Prostate gland (tissue), 2 donors: ENCODE measurements around the gene CKB. TPM values are rescaled to one million over a fixed set of nuclear protein-coding genes. Genes with fewer than 3 reads are reported as not detected.

ENCODE experiments used
- DNase-seq: peaks from one replicate; pipeline ENCODE4 v3.0.0-alpha.2; 2019; ENCODE audit warnings: low spot score
- H3K27ac ChIP-seq, 2 donors: fragments of 200-600 bp; sonication (generic); 2 replicates each; pipeline ENCODE4 v1.5.1; 2017 to 2019
- H3K27me3 ChIP-seq: fragments of 200-600 bp; sonication (generic); replicated peaks from 2 replicates; pipeline ENCODE4 v1.5.1; 2019; ENCODE audit not compliant: insufficient read depth
- H3K36me3 ChIP-seq, 2 donors: fragments of 200-600 bp; sonication (generic); 1 replicate in 1 of 2; 2 replicates in 1 of 2; pipeline versions ENCODE4 v1.5.1 to v1.8.1; 2017 to 2019
- H3K4me1 ChIP-seq: fragments of 200-600 bp; sonication (generic); replicated peaks from 2 replicates; pipeline ENCODE4 v1.5.1; 2019
- H3K4me3 ChIP-seq, 2 donors: fragments of 200-600 bp; sonication (generic); 2 replicates each; pipeline ENCODE4 v1.5.1; 2017 to 2019
- H3K9me3 ChIP-seq: fragments of 200-600 bp; sonication (generic); 2 replicates; pipeline ENCODE4 v1.5.1; 2017
- POLR2A ChIP-seq: fragments of 450-650 bp; IDR thresholded peaks from one replicate; pipeline ENCODE4 v1.6.1; 2016; ENCODE audit warnings: antibody characterized with exemption, mild to moderate bottlenecking
- POLR2AphosphoS5 ChIP-seq: sonication (generic); formaldehyde crosslinking; IDR thresholded peaks from one replicate; pipeline ENCODE4 v1.6.1; 2017; ENCODE audit warnings: antibody characterized with exemption
- WGBS: methylation state at CpG from one replicate; pipeline ENCODE4 v1.1.5; 2018; 5-methylcytosine and 5-hydroxymethylcytosine counted together
- intact Hi-C: fragments of 100-400 bp; cut with DNase I; formaldehyde crosslinking; loops from one replicate; pipeline ENCODE4 v1.14.2; 2022
- total RNA-seq, 2 donors: library from RNA; depleted of rRNA; stranded (reverse); fragments of >200 nt; gene quantifications; one replicate each; pipeline ENCODE4 v1.1.0, GENCODE V29; 2016
- TF ChIP-seq, protein P1 (sequence below), 4 experiments: fragments of 200-600 bp in 2 of 4; fragments of 450-650 bp in 2 of 4; sonication (generic) in 2 of 4; IDR thresholded peaks; 1 replicate in 3 of 4; 2 replicates in 1 of 4; pipeline ENCODE4 v1.5.1; 2016 to 2019; ENCODE audit warnings: antibody characterized with exemption in 4 of 4, mild to moderate bottlenecking in 2 of 4, moderate library complexity in 2 of 4

Gene CKB
- total RNA-seq, 2 donors from 2014 or later: 1,199 to 1,838 TPM

DNA sequence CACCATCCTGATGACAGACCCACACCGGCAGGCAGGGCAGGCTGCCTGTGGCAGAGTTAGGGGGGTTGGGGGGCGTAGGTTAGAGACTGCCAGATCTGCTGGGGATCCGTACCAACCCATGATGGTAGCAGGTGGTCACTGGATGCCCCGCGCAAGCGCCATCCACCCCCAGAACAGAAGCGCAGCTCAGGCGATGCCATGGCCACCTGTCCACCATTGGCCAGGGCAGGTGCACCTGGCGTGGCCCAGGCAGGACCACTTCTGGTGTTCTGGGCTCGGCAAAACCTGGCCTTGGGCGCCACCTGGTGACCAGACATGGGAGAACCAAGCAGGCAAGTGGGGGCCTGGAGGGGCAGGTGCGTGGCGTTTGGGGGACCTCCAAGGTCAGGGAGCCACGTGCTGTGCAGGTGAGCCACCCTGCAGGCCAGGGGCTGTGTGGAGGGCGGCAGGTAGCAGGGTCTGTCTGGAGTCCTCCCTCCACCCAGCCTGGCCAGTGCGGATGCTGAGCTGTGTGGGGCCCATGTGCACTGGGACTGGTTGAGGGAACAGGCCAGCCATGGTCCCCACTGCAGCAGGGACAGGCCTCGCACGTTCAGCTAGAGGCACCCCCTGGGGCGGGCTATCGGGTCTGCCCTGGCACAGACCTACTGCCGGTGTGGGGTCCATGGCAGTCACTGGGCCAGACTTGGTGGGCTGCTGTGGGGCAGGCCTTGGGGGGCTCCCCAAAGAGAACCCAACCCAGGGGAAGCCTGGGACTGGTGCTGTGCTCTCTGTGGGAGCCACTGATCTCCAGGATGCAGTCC is 24.2 kb upstream of the CKB start:
- no peaks in the 10 kb centered on the region for H3K36me3 ChIP-seq
- peak; percentile 55 for DNase-seq
- intact Hi-C loops: loop anchor here (1.0 kb wide), 1 partner anchor 29 kb away; no protein-coding TSS in a partner anchor
- no peak overlapping the region for H3K4me3 ChIP-seq
- peak; percentile 34 for TF ChIP-seq POLR2AphosphoS5
- TF ChIP-seq POLR2A: no peak
- TF ChIP-seq, protein P1, sequence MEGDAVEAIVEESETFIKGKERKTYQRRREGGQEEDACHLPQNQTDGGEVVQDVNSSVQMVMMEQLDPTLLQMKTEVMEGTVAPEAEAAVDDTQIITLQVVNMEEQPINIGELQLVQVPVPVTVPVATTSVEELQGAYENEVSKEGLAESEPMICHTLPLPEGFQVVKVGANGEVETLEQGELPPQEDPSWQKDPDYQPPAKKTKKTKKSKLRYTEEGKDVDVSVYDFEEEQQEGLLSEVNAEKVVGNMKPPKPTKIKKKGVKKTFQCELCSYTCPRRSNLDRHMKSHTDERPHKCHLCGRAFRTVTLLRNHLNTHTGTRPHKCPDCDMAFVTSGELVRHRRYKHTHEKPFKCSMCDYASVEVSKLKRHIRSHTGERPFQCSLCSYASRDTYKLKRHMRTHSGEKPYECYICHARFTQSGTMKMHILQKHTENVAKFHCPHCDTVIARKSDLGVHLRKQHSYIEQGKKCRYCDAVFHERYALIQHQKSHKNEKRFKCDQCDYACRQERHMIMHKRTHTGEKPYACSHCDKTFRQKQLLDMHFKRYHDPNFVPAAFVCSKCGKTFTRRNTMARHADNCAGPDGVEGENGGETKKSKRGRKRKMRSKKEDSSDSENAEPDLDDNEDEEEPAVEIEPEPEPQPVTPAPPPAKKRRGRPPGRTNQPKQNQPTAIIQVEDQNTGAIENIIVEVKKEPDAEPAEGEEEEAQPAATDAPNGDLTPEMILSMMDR (IDR thresholded peaks at IDR 0.05): peak; percentile 89 to 96 (median 92)
- WGBS: 16% methylated on average over 16 of the region's 21 CpGs
- H3K27ac ChIP-seq: no peak overlapping the region
- no peaks in the 10 kb centered on the region for H3K27me3 ChIP-seq
- no peaks in the 10 kb centered on the region for H3K9me3 ChIP-seq
- peaks cover 22% of the 10 kb centered on the region for H3K4me1 ChIP-seq

DNA sequence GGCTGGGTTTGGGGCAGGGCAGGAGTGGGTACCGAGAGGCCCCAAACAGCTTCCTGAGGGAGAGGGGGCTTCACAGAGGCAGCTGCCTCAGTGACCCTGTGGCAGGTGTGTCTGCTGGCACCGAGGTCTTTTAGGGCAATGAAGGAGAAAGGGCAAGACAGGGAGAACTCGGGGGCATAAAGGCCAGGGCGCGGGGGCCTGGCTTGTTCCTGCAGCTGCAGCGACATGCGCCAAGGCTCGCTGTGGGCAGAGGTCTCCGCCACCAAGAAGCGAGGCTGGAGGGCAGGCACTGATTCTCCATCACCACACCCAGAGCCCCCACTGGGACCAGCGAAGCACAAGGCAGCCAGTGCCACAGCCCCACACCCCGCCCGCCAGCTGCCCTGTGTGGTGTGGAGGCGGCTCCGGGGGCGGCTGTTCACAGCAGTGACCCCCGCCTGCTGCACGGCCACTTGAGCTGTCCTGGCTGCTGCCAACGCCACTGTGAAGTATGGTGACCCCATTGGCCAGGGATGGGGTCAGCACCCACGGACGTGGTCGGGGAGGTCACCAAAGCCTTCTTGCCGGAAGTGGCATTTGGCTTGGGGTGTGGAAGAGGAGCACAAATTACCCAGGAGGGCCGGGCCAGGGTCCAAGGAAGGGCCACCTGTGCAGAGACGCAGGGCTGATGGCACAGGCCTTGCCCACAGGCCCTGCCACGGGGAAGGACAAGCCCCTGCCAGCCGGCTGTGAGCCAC is 23.5 kb upstream of the CKB start:
- DNase-seq: no peak
- Histone ChIP-seq H3K36me3 (no peaks in the 10 kb centered on the region), H3K4me1 (peaks cover 25% of the 10 kb centered on the region), H3K27me3 (no peaks in the 10 kb centered on the region), H3K27ac (no peak overlapping the region), H3K4me3 (no peak overlapping the region), H3K9me3 (no peaks in the 10 kb centered on the region)
- no peak for TF ChIP-seq POLR2A
- TF ChIP-seq, protein P1 (IDR thresholded peaks at IDR 0.05): no peak
- no peak for TF ChIP-seq POLR2AphosphoS5
- WGBS: 78% methylated on average over 26 of the region's 27 CpGs
- intact Hi-C loops: no loop called here

DNA sequence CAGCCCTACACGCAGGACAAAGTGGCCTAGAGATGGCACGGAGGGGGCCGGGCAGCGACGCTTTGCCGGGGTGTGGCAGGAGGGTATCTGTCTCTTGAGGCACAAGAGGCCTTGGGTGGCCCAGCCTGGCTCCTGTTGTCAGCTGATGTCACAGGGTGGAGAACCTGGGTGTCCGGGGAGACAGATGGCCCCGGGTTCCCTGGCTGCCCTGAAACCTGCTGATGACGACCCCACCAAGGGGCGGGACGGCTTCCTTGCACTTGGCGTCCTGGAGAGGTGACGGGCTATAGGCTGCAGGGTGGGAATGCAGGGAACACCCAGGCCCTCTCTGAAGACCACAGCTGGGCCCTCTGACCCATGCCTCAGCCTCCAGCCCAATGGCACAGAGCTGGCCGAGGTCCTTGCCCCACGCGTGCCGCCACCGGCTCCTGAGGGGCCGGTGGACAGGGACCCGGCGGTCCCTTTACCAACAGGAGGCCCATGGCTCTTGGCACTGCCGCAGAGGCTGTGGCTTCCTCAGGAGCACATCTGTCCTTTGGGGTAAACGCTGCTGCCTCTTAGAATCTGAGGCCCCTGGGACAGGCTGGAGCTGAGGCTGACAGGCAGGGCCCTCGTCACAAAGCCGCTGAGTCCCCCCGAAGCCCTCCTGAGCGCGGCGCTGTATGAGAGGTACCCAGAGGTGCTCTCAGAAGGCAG is 22.7 kb upstream of the CKB start:
- Histone ChIP-seq H3K36me3 (no peaks in the 10 kb centered on the region), H3K27me3 (no peaks in the 10 kb centered on the region), H3K9me3 (no peaks in the 10 kb centered on the region), H3K4me3 (no peak overlapping the region), H3K4me1 (peaks cover 32% of the 10 kb centered on the region), H3K27ac (no peak overlapping the region)
- intact Hi-C loops: no loop called here
- WGBS: 96% methylated on average over 18 of the region's 29 CpGs
- TF ChIP-seq, protein P1 (IDR thresholded peaks at IDR 0.05): no peak
- TF ChIP-seq POLR2A: no peak
- TF ChIP-seq POLR2AphosphoS5: no peak
- DNase-seq: no peak

DNA sequence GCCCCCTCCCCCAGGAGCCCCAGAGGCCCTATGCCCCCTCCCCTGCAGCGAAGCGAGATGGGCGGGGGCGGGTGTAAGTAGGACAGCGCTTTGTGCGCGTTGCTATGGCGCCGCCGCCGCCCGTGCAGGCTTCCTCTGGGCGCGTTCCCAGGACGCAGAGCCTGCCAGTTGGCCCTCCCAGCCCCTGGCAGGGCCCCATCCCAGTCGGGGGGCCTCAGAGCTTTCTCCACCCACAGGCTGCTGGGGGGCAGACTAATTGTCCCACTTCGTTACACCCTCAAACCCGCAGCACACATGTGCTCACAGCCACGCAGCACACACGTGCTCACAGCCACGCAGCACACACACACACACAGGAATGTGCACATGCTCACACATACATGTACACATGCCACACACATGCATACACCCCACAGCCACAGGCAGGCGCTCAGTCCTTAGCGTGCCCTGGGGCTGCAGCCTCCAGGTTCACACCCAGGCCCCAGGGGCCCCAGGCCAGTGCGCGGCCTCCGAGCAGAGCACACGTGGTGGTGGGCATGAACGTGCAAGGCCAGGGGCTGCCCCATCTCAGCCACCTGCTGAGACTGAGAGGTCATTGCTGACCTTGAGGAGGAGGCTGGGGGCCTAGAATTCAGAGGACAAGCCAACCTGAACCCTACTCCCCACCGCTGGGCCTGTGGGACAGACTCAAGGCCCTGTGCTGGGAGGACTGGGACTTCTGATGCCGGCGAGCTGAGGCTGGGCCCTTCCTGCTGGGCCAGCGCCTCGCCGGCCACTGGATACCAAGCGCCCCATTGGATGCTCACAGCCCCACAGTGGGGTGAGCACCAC is 22.0 kb upstream of the CKB start:
- H3K27ac ChIP-seq: peak overlapping the region in 1 of 2 donors; percentile 39

More for the DNA sequence above, 22.0 kb upstream of the CKB start:
- intact Hi-C loops: no loop called here
- WGBS: 45% methylated on average over 35 of the region's 35 CpGs
- no peaks in the 10 kb centered on the region for H3K27me3 ChIP-seq
- H3K36me3 ChIP-seq: no peaks in the 10 kb centered on the region
- TF ChIP-seq POLR2AphosphoS5 (no peak), POLR2A (no peak)
- TF ChIP-seq, protein P1 (IDR thresholded peaks at IDR 0.05): no peak
- H3K4me1 ChIP-seq: peaks cover 36% of the 10 kb centered on the region
- DNase-seq: no peak
- no peak overlapping the region for H3K4me3 ChIP-seq
- H3K9me3 ChIP-seq: no peaks in the 10 kb centered on the region
